EH (cell line): ENCODE results near the gene TMEM208.

Source experiments
- DNase-seq: peaks from one replicate; pipeline ENCODE4 v3.0.0-alpha.2; 2015; ENCODE audit warnings: low read depth

TMEM208 gene

DNA sequence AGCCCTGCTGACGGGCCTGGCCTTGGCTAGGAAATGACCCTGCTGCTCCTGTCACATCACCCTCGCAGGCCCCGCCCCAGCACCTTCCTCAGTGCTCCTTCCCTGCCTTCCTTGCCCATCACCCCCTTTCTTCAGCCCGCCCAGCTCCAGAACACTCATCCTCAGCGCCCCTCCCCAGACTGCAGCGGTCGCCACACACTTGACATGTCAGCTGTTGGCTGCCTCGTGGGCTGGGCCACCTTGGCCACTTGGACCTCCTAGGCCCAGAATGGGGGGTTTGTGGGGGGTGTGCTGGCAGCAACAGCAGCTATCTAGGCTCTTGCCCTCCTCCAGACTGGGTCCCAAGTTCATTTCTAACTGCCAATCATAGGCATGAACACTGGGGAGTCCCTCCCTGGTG is 17.4 kb upstream of the TMEM208 start:
- DNase-seq: no peak

DNA sequence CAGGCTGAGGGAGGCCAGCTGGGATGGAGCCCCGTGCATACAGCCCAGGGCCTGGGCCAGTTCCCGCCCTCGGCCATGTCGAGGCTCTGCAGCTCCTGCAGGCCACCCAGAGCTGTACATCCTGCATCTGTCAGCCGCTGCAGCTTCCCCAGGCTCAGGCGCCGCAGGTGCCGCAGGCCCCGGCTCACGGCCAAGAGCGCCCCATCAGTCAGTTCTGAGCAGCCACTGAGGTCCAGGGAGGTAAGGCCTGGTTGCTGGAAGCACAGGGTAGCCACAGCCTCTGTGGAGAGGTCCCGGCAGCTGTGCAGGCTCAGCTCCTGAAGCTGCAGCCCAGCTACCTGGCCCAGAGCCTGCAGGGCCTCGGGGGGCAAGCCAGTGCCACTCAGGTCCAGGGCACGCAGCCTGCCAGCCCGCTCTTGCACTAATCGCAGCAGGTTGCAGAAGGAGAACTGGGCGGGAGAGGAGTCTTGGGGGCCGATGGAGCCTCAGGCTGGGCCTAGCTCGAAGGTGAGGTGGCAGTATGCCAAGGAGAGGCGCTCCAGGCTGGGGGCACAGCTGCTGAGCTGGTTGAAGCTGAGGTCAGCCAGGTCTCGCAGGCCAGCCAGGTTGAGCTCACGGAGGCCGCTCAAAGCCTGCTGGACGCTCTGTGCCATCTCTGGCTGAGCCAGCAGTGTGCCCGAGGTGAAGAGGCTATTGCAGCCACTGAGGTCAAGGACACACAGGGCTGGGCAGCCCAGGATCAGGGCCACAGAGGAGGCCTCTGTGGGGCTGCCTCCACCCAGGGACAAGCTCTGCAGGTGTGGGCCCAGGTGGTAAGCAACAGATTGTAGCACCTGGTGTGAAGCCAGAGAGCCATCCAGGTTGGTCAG is 16.6 kb upstream of the TMEM208 start:
- no peak for DNase-seq

DNA sequence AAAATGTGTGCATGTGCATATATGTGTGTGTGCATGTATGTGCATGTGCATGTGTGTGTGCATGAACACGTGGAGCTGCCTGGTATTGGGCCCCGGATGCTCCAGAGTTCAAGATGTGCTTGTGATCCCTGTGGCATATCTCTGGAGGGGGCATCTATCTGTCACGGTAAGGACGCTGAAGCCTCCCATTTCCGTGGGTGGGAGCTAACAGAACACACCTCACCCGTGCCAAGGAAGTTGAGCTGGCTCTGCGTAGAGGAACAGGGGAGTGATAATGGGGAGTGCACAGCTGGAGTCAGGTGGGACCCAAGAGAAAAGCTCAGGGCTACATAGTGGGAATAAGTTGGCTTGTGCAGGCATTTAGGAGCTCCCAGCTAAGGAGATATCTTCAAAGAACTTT is 15.3 kb upstream of the TMEM208 start:
- DNase-seq: no peak

DNA sequence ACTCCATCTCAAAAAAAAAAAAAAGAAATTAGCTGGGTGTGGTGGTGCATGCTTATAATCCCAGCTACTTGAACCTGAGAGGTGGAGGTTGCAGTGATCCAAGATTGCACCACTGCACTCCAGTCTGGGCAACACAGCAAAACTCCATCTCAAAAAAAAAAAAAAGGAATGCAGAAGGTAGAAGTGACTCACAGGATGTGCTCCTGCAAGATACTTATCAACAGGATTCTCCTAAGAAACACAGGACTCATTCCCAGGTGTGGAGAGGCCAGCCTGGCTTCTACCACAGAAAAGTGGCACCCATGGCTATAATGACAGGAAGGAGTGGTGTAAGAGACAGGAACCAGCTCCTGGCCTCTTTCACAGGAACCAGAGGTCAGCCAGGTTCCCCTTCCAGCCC is 14.2 kb upstream of the TMEM208 start:
- DNase-seq: no peak

DNA sequence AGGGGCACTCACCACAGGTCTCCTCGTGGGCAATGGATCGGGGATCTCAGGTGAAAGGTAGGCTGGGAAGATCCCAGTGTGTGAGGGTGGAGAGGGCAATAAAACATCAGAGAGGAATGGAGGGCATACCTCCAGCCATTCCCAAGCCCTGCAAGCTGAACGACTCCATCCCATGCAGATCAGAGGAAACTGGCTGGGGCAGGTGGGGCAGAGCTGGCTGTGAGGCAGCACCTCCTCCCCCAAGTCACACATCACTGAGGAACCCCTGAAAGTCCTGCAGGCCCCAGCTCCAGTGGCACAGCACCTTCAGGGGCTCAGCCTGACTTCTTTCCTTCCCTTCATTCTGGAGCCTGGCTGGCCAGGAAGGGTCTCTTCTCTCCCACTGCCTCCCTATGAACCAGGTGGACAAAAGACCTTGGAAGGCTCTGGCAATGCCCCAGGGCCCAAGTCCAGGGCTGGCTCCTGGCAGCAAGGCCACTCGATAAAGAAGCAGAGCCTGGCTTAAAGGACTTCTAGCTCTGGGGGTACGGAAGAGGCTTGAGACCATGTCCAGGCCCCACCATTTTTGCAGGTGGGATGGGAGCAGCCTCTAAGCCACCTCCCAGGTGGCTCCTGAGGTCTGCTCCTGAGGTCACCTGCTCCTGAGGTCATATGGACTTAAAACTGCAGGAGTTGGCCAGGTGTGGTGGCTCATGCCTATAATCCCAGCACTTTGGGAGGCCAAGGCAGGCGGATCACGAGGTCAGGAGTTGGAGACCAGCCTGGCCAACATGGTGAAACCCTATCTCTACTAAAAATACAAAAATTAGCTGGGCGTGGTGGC is 13.5 kb upstream of the TMEM208 start:
- DNase-seq: no peak

DNA sequence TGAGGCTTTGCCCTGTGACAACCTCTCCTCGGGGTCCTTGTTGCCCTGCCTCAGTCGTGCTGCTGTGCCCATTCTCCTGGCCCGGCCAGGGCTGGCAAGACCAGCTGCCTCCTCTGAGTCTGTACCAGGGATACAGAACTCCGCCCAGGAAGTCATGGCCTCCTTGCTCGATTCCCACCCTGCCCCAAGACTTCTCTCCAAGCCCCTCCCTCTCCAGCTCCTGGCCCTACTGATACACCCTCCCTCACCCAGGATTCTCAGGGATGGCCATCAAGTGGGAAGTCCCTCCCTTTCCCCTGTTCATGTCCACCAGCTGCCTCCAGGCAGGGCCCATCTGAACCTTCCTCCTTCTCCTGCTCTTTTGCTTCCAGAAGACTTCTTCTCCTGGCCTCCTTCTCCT is 11.2 kb upstream of the TMEM208 start:
- peak; percentile 31 for DNase-seq

DNA sequence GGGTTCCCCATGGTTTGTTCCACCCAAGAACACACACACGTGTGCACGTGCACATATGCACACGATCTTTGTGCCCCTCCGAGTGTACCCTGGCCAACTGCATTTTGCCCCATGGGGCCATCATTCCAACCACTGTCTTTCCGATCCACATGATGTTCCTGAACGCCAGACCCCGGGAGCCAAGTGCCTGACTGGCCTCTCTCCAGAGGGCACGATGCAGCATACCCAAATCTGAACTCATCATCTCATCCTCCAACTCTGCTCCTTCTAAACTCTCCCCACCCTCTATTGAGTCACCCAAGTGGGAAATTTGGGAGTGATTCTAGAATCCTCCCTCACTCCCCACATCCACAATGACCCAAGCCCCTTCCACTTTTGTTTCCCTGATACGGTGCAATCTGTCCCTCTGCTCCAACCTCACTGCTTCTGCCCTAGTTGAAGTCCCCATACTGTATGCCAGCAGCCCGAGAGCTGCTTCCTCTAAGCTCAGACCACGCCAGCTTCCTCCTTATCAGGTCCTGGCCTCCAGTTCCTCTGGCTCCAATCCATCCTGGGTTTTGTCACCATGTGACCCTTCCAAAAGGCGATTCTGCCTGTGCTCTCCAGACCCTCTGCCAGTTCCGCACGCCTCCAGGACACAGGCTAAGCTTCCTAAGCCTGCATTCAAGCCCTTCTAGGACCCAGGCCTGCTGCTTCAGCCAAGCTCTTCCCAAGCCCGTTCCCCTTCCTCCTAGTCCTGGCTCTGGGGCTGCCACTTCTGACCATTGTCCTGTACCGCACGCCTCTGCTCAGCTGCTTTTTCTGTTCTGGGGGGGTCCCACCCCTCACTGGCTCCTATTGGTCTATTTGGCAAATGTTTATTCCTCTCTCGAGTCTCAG is 10.1 kb upstream of the TMEM208 start:
- DNase-seq: no peak

DNA sequence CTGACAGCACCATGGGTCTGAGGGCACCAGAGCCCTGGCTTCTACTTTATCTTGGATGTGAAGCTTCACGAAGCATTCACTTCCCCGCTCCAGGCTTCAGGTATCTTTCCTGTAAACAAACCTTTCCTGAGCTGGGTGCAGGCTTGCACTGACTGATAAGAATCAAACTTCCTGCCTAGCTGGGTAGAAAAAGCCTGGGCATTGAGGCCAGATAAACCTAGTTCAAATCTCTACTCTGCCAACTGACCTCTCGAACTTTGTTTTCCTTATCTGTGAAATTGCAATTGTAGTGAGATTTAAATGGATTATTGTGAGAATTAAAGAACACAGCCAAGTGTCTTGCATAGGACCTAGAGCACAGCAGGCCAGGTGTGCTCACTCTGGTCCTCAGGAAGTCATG is 2.9 kb upstream of the TMEM208 start:
- no peak for DNase-seq

DNA sequence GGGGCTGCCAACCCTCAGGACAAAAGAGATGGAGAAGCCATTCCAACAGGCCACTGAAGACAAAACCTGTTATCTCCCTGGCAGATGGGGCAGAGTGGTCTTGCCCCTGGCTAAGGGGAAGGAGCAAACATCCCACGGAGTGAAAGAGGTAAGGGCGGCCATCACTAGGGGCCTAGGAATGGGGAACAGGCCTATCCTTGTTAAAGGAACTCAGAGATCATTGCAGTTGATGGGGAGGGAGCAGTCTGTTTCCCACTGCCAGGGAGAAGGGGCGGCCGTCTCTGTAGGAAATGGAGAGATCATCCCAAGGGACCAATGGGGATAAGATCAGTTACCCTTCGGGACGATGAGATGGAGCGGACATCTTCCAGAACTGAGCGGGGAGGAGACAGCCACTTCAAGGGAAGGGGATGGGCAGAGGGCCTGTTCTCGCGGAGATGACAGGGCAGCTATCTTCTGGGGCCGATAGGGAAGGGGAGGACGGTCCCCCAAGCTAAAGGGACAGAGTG is 581 bp upstream of the TMEM208 start:
- no peak for DNase-seq

DNA sequence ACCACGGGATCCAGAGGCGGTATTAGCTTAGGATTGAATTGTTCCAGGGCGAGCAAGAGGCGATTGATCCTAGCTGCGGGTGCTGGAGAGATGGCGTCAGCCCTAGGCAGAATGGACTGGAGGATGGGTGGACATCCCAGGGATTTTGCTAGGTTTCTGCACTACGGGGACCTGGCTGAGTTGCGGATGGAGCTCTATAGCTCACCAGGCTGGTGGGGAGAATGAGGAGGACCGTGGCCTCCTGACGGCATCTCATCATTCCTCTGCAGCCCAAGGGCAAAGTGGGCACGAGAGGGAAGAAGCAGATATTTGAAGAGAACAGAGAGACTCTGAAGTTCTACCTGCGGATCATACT is 614 bp downstream of the TMEM208 start:
- DNase-seq: no peak

DNA sequence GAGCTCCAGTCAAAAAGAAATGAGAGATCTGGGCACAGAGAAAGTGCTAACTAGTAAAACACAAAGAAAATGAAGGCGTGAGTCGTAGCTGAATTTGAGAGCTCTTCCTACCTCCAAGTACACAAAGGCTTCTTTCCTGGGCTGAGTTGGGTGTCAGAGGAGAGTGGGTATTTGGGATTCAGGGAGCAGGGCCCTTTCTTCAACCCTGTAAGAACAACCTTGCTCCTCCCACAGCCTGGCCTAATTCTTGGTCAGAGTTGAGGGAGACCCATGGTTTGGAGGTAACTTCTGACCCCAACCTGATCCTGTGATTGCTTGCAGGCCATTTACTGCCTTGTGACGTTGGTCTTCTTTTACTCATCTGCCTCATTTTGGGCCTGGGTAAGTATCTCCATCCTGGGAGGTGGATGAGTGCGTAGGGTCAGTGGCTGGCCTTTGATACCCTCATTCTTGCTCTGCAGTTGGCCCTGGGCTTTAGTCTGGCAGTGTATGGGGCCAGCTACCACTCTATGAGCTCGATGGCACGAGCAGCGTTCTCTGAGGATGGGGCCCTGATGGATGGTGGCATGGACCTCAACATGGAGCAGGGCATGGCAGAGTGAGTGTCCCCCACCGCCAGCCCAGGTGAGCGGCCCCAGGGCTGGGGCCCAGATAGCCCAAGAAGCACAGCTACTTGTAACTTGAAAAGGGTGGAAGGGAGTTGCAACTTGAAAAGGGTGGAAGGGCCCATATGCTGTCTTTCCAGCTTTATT is 1.3 kb downstream of the TMEM208 start:
- no peak for DNase-seq

DNA sequence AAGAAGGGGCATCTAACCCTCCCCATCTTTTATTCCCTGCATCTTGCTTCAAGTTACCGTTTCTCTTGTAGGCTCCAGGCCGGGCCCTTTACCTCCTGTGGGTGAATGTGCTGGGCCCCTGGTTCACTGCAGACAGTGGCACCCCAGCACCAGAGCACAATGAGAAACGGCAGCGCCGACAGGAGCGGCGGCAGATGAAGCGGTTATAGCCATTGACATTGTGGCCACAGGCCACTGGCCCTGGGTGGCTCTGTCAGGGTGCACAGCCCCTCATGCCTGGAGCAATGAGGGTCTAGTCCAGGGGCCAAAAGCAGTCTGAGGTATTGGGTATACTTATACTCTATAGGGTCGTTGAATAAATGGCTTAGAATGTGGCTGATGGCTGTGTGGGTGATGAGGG is 2.0 kb downstream of the TMEM208 start:
- no peak for DNase-seq

DNA sequence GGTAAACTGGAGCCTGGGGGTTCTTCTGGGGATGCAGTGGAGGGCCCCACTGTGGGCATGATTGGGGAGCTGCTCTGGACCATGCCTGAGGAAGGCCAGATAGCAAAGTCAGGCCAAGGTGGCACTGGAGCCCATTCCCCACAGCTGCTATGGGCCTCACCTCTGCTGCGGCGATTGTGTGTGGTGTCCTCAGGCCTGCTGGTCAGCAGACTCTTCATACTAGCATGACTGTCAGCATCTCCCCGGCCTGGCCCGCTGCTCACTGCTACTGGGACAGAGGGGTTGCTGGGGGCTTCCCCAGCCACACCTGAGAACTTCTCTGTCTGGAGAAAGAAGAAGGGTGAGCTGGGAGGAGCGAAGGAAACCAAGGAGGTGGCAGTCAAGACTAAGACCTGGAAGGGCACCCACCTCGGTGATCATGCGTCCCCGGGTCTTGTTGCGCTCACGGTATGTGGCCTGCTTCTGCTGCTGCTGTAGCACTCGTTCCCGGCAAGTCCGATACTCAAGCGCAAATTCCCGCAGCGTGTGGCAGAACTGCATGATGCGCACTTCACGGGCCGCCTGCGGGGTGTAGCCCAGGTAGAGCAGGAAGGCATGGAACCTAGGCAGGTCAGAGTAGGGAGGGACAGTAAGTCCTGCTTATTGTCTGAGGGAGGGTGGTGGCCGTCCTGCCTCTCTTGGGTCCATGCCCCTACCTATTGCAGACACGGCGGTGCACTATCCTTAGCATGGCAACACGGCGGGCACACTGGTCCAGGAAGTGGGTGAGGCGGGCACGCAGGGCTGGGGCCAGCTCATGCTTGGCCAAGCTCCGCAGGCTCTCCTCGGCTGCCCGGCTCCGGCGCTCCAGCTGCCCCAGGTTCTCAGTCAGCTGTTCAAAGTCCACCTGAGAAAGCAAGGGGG is 3.2 kb downstream of the TMEM208 start:
- DNase-seq: no peak

DNA sequence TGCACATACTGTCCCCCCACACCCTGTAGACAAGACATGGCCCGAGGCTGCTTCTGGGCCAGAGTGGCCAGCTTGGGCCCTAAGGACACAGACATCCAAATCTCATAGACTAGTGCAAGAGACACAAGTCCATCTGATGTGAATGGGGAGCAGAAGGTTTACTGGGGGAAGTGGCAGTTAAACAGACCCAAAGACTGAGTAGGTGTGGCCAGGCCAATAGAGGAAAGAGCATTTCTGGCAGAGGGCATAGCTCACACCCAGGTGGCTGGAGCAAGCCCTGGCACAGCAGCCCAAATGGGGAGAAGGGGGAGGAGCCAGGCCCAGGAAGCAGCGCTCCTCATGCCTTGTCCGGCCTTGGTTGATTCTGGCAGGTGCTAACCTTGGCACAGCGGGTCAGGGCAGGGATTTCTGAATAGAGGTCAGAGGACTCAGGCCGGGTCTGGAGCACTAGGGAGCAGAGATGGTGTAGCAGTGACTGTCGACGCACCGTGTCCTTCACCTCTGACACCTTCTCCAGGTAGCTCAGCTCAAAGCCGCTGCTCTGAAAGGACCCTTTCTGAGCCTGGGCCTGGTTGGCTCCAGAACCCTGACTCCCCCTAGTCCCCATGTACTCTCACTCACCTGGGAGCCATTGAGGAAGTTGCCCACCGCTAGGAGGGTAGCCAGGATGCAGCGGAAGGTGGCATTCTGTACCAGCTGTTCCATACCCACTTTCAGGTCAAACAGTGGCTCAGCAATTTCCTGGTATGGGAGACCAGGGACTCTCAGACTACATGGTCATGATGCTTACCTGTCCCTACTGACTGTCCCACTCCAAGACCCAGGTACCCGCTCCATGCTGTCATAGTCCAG is 4.1 kb downstream of the TMEM208 start:
- DNase-seq: no peak

DNA sequence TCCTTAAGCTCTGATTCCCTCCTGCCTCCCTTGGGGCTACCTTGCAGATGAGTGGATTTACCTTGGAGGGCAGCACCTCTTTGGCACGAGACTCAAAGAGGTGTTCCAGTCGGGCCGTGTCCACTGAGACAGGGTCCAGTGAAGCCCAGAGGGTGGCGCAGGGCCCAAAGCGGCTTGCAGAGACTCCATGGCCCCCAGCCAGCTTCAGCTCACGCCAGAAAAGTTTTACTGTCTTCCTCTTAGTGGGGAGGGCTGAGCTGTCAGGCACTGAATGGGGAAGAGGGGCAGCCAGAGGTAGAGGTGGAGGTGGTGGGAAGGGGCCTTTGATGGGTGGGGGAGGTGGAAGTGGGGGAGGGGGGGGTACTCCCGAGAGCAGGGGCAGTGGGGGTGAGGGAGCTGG is 6.7 kb downstream of the TMEM208 start:
- DNase-seq: no peak

DNA sequence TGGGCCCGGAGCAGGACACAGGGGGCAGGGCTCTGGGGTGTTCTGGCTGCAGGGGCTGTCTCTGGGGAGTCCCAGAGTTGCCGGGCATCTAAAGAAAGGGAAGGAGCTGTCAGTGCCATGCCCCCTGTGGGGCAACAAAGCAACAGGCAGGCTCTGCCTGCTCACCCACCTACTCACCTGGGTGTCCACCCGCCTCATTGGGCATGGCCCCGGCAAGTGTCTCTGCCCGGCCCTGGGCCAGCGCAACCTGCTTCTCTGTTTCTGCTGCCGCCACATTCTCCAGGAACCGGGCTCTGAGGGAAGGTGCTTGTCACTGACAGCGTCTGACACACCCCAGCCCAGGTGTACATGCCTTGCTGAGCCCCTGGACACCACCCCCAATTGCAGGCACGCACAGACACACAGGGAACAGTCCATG is 7.3 kb downstream of the TMEM208 start:
- no peak for DNase-seq

DNA sequence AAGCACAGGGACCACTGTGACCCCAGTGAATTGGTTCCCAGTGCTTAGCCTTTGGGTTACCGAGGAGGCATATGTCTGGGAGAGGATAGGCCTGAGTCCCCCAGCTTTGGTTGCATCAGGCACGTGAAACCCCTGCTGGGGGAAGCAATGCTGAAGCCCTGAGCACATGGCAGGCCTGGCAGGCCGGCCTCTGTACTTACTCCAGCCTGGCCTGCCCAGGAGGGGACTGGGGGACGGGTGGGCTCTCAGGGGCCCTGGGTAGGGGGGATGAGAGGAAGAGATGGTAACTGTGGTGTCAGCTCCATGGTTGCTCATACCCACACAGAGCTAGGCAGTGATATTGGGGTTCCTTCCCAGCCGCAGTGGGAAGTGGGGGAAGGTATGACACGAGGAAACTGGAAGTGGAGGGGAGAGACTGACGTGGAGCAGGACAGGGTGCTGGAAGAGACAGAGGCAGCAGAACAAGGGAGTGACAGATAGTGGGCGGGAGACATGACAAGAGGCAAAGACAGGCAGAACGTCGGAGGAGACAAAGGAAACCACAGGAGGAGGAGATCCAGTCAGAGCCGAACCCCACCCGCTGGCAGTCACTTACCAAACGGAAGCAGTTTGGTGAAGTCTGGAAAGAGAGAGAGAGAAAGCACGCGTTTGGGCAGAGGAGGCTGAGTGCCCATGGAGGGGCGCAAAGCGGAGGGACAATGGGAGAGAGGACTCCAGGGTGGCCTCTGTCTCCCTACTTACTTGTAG is 9.1 kb downstream of the TMEM208 start:
- no peak for DNase-seq

DNA sequence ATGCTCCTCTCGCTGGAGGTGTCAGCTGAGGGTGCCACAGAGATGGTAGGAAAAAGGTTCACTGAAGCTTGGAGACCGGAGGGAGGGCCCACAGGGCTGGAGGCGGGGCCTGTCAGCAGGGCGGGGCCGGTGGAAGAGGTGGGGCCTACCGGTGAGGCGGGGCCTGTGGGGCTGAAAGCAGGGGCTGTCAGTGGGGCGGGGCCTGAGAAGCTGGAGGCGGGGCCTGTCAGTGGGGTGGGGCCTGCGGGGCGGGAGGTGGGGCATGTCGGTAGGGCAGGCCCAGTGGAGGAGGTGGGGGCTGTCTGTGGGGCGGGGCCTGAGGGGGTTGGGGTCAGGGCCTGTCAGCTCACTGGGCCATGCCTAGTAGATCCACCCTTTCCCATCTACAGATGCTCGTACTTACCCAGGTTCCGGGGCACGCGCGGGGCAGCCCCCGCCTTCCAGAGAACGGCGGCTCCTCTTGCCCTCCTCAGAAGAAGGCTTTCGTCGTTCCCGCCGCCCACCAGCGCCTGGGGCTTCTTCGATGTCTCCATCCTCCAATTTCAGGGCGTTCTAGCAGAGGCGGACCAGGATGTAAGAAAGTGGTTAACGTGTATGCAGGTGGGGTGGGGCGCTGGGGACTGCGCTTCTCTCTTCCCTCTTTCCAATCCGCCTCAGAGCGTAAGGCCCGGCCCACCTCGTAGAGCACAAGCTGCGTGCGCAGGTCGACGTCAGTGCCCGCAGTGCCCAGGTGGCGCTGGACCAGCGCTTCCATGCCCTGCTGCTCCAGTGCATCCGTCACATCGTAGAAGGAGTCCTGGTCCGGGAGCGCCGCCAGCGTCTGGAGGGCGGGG is 9.8 kb downstream of the TMEM208 start:
- DNase-seq: peak; percentile 68
